Neural progenitor cell (in vitro differentiated cells): ENCODE data around the gene OSM.

ENCODE experiments used
- EZH2 ChIP-seq: fragments of 200-600 bp; sonication (generic); IDR thresholded peaks from 2 replicates; pipeline ENCODE4 v1.6.1; 2017; ENCODE audit warnings: antibody characterized with exemption, mild to moderate bottlenecking, moderate library complexity
- EZH2phosphoT487 ChIP-seq: fragments of 200-600 bp; sonication (generic); IDR thresholded peaks from 2 replicates; pipeline ENCODE4 v1.6.1; 2017; ENCODE audit warnings: antibody characterized with exemption

DNA sequence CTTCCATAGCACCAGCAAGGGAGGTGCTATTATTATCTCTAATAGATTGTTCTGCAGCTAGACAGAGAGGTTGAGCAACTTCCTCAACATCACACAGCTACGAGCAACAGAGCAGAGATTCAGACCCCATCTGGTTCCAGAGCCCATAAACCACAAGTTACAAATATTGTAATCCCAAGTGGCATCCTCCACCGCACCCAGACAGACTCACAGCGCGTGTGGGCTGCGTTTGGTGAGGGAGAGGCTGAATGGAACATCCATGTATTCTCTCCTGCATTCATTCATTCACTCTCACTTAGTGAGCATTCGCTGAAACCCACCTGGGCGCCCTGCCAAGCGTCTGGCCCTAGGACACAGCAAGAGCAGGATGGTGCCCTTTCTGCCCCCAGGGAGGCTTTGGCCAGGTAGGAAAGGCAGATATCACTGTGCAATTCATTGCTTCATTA is 53.6 kb downstream of the OSM start:
- no peak for TF ChIP-seq EZH2
- no peak for TF ChIP-seq EZH2phosphoT487
